H9 (cell line): ENCODE results near the gene NAGLU. TPM values are rescaled to one million over a fixed set of nuclear protein-coding genes. Genes with fewer than 3 reads are reported as not detected.

Source experiments
- DNase-seq: peaks from one replicate; pipeline ENCODE4 v3.0.0-alpha.2; 2017
- H2AFZ ChIP-seq: one replicate; pipeline ENCODE4 v1.6.1; 2013; ENCODE audit warnings: mild to moderate bottlenecking, low read length, control low read depth, moderate library complexity
- H2AK5ac ChIP-seq: 2 replicates; pipeline ENCODE4 v1.6.1; 2013; ENCODE audit warnings: low read length, control low read depth, mixed read lengths; ENCODE audit not compliant: insufficient read length
- H2BK120ac ChIP-seq: one replicate; pipeline ENCODE4 v1.6.1; 2013; ENCODE audit warnings: low read depth, mild to moderate bottlenecking, low read length, control low read depth, inconsistent platforms; ENCODE audit not compliant: poor library complexity, severe bottlenecking
- H2BK12ac ChIP-seq: 2 replicates; pipeline ENCODE4 v1.6.1; 2013; ENCODE audit warnings: low read length, control low read depth, mixed read lengths, low read depth; ENCODE audit not compliant: insufficient read length
- H2BK15ac ChIP-seq: 2 replicates; pipeline ENCODE4 v1.6.1; 2013; ENCODE audit warnings: low read depth, low read length, control low read depth
- H2BK20ac ChIP-seq: one replicate; pipeline ENCODE4 v1.6.1; 2013; ENCODE audit warnings: low read depth, mild to moderate bottlenecking, low read length, control low read depth, inconsistent platforms; ENCODE audit not compliant: poor library complexity, severe bottlenecking
- H2BK5ac ChIP-seq: 2 replicates; pipeline ENCODE4 v1.6.1; 2013; ENCODE audit warnings: low read length, control low read depth, mixed read lengths; ENCODE audit not compliant: insufficient read length
- H3K14ac ChIP-seq: 2 replicates; pipeline ENCODE4 v1.6.1; 2013; ENCODE audit warnings: low read length, control low read depth; ENCODE audit not compliant: insufficient read depth
- H3K18ac ChIP-seq: 2 replicates; pipeline ENCODE4 v1.6.1; 2013; ENCODE audit warnings: low read depth, mild to moderate bottlenecking, mixed read lengths, low read length, control low read depth; ENCODE audit not compliant: insufficient read length
- H3K23ac ChIP-seq: 2 replicates; pipeline ENCODE4 v1.6.1; 2013; ENCODE audit warnings: low read length, control low read depth, mixed read lengths, low read depth; ENCODE audit not compliant: insufficient read length
- H3K23me2 ChIP-seq: 2 replicates; pipeline ENCODE4 v1.6.1; 2013; ENCODE audit warnings: low read depth, mild to moderate bottlenecking, mixed read lengths, low read length, control low read depth; ENCODE audit not compliant: insufficient read length, poor library complexity, severe bottlenecking
- H3K27ac ChIP-seq: 2 replicates; pipeline ENCODE4 v1.5.1; 2013; ENCODE audit warnings: low read length, control low read depth, mixed read lengths, low read depth; ENCODE audit not compliant: insufficient read length
- H3K27me3 ChIP-seq: 2 replicates; pipeline ENCODE4 v1.6.1; 2013; ENCODE audit warnings: low read length, control low read depth, inconsistent platforms; ENCODE audit not compliant: insufficient read depth
- H3K4ac ChIP-seq: 2 replicates; pipeline ENCODE4 v1.6.1; 2013; ENCODE audit warnings: low read depth, mild to moderate bottlenecking, control low read depth, inconsistent platforms, low read length, moderate library complexity
- H3K4me1 ChIP-seq: 2 replicates; pipeline ENCODE4 v1.6.1; 2013; ENCODE audit warnings: low read length, control low read depth, inconsistent platforms; ENCODE audit not compliant: insufficient read depth
- H3K4me2 ChIP-seq: 2 replicates; pipeline ENCODE4 v1.6.1; 2013; ENCODE audit warnings: low read length, control low read depth, mixed read lengths; ENCODE audit not compliant: insufficient read length, insufficient read depth
- H3K56ac ChIP-seq: 2 replicates; pipeline ENCODE4 v1.6.1; 2013; ENCODE audit warnings: low read depth, mild to moderate bottlenecking, mixed read lengths, low read length, control low read depth; ENCODE audit not compliant: insufficient read length
- H3K79me1 ChIP-seq: 2 replicates; pipeline ENCODE4 v1.6.1; 2013; ENCODE audit warnings: low read depth, mild to moderate bottlenecking, moderate library complexity, low read length, control low read depth, inconsistent platforms; ENCODE audit not compliant: insufficient read depth, poor library complexity, severe bottlenecking
- H3K79me2 ChIP-seq: 2 replicates; pipeline ENCODE4 v1.6.1; 2013; ENCODE audit warnings: low read length, control low read depth, inconsistent platforms; ENCODE audit not compliant: insufficient read depth
- H3K9ac ChIP-seq: 2 replicates; pipeline ENCODE4 v1.6.1; 2013; ENCODE audit warnings: low read length, control low read depth, mixed read lengths; ENCODE audit not compliant: insufficient read length; ENCODE audit errors: extremely low read depth
- H3K9me3 ChIP-seq: one replicate; pipeline ENCODE4 v1.6.1; 2013; ENCODE audit warnings: low read depth, low read length, inconsistent platforms; ENCODE audit not compliant: control insufficient read depth
- H3T11ph ChIP-seq: one replicate; pipeline ENCODE4 v1.6.1; 2013; ENCODE audit warnings: mild to moderate bottlenecking, low read length, control low read depth, inconsistent platforms
- H4K20me1 ChIP-seq: one replicate; pipeline ENCODE4 v1.6.1; 2013; ENCODE audit not compliant: control insufficient read depth, insufficient read length, insufficient read depth
- H4K5ac ChIP-seq: 2 replicates; pipeline ENCODE4 v1.6.1; 2013; ENCODE audit warnings: low read depth, mild to moderate bottlenecking, mixed read lengths, low read length, control low read depth; ENCODE audit not compliant: insufficient read length
- H4K8ac ChIP-seq: replicated peaks from 2 replicates; pipeline ENCODE4 v1.6.1; 2013; ENCODE audit warnings: low read length, control low read depth, mixed read lengths, low read depth; ENCODE audit not compliant: insufficient read length
- H4K91ac ChIP-seq: 2 replicates; pipeline ENCODE4 v1.6.1; 2013; ENCODE audit warnings: low read depth, mild to moderate bottlenecking, moderate library complexity, mixed read lengths, low read length, control low read depth; ENCODE audit not compliant: insufficient read length
- H3K27ac Mint-ChIP-seq, 3 experiments: 2 replicates in 2 of 3; 3 replicates in 1 of 3; pipeline ENCODE4 v1.8.0; 2020 to 2021; ENCODE audit warnings: mixed read lengths in 3 of 3, mild to moderate bottlenecking in 1 of 3, moderate library complexity in 1 of 3
- H3K27me3 Mint-ChIP-seq: 2 replicates; pipeline ENCODE4 v1.8.0; 2021; ENCODE audit warnings: low read depth, mild to moderate bottlenecking, moderate library complexity, mixed read lengths
- H3K36me3 Mint-ChIP-seq, 3 experiments: 2 replicates in 2 of 3; 3 replicates in 1 of 3; pipeline ENCODE4 v1.8.0; 2020 to 2021; ENCODE audit warnings: low read depth in 3 of 3, mixed read lengths in 3 of 3; ENCODE audit not compliant: insufficient read depth in 1 of 3
- H3K4me1 Mint-ChIP-seq, 2 experiments: 2 replicates each; pipeline ENCODE4 v1.8.0; 2020; ENCODE audit warnings: mixed read lengths in 2 of 2
- H3K4me3 Mint-ChIP-seq, 2 experiments: 2 replicates in 1 of 2; 3 replicates in 1 of 2; pipeline ENCODE4 v1.8.0; 2020 to 2021; ENCODE audit warnings: mild to moderate bottlenecking in 2 of 2, mixed read lengths in 2 of 2, moderate library complexity in 1 of 2
- H3K9me3 Mint-ChIP-seq, 2 experiments: 2 replicates in 1 of 2; 3 replicates in 1 of 2; pipeline ENCODE4 v1.8.0; 2020; ENCODE audit warnings: mild to moderate bottlenecking in 2 of 2, mixed read lengths in 2 of 2, moderate library complexity in 1 of 2
- WGBS: extraction: QIAGEN DNeasy Blood & Tissue Kit; methylation state at CpG from one replicate; pipeline ENCODE4 v1.1.7; 2013; ENCODE audit warnings: missing lambda C conversion rate, low lambda C conversion rate, mixed read lengths; ENCODE audit not compliant: insufficient read length; ENCODE audit errors: extremely low coverage; 5-methylcytosine and 5-hydroxymethylcytosine counted together
- total RNA-seq: library from RNA; stranded (reverse); gene quantifications from 2 replicates; pipeline ENCODE4 v1.2.1, GENCODE V29; 2021
- TF ChIP-seq, protein P1 (sequence below): fragments of 200-600 bp; sonication (generic); conservative IDR thresholded peaks from 3 replicates; pipeline ENCODE4 v1.8.0; 2021; ENCODE audit warnings: antibody characterized with exemption, mild to moderate bottlenecking

The NAGLU gene
- total RNA-seq, 1 experiment from 2014 or later: 23.5 TPM

DNA sequence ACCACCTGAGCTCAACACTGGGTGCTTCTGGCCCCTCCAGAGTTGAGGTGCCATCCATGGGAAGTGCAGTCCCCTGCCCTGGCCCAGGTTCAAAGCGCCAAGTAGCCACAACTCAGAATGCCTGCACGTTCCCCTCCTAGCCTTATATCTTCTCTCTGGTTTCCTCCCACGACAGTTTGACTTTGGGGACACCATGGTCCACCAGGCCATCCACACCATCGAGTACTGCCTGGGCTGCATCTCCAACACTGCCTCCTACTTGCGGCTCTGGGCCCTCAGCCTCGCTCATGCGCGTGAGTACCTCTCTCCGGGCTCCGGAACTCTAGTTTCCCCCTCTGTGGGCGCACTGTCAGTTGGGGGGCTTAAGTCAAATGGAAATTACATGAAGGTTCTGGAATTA is 22.4 kb upstream of the NAGLU start:
- Histone ChIP-seq H2BK20ac (no peak overlapping the region), H3K23ac (no peak overlapping the region), H3K23me2 (no peaks in the 10 kb centered on the region), H2BK120ac (no peak overlapping the region), H3K4me1 (no peaks in the 10 kb centered on the region), H3K56ac (no peak overlapping the region), H3K27ac (no peak overlapping the region), H3K79me2 (no peaks in the 10 kb centered on the region), H2BK15ac (no peak overlapping the region), H3K9ac (no peak overlapping the region), H4K20me1 (no peaks in the 10 kb centered on the region), H3K9me3 (no peaks in the 10 kb centered on the region), H4K5ac (no peak overlapping the region), H3K4me2 (no peak overlapping the region), H2BK5ac (no peak overlapping the region), H3K18ac (no peak overlapping the region), H3T11ph (no peak overlapping the region), H4K8ac (no peak overlapping the region), H2AFZ (no peak overlapping the region), H4K91ac (no peak overlapping the region), H3K4ac (no peak overlapping the region), H3K27me3 (peaks cover 2% of the 10 kb centered on the region; the same call in 1 of the 2 replicates), H2AK5ac (no peak overlapping the region), H3K14ac (no peak overlapping the region; the same call in 1 of the 2 replicates), H2BK12ac (no peak overlapping the region), H3K79me1 (no peaks in the 10 kb centered on the region)
- Mint-ChIP-seq H3K4me1 (peaks cover 1 to 13% of the 10 kb centered on the region in 2 experiments), H3K27ac (no peak overlapping the region), H3K27me3 (peaks cover 2% of the 10 kb centered on the region; the same call in 1 of the 2 replicates), H3K4me3 (no peak overlapping the region; a peak in 1 of 5 replicates), H3K9me3 (no peaks in the 10 kb centered on the region), H3K36me3 (peaks cover 0 to 34% (median 30%) of the 10 kb centered on the region in 3 experiments; a peak in 5 of 7 replicates)
- no CpG with 5 or more reads among the region's 11 CpGs for WGBS
- TF ChIP-seq, protein P1, sequence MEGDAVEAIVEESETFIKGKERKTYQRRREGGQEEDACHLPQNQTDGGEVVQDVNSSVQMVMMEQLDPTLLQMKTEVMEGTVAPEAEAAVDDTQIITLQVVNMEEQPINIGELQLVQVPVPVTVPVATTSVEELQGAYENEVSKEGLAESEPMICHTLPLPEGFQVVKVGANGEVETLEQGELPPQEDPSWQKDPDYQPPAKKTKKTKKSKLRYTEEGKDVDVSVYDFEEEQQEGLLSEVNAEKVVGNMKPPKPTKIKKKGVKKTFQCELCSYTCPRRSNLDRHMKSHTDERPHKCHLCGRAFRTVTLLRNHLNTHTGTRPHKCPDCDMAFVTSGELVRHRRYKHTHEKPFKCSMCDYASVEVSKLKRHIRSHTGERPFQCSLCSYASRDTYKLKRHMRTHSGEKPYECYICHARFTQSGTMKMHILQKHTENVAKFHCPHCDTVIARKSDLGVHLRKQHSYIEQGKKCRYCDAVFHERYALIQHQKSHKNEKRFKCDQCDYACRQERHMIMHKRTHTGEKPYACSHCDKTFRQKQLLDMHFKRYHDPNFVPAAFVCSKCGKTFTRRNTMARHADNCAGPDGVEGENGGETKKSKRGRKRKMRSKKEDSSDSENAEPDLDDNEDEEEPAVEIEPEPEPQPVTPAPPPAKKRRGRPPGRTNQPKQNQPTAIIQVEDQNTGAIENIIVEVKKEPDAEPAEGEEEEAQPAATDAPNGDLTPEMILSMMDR: no peak
- no peak for DNase-seq
